Left ventricle myocardium inferior (tissue), 1 donor: Measurements from ENCODE around the gene ZNF239. TPM values are rescaled to one million over a fixed set of nuclear protein-coding genes. Genes with fewer than 3 reads are reported as not detected.

Experiments
- DNase-seq: peaks from one replicate; pipeline ENCODE4 v3.0.0-alpha.2; 2020
- H3K27ac ChIP-seq: fragments of 200-600 bp; replicated peaks from 2 replicates; pipeline ENCODE4 v1.8.0; 2021
- H3K27me3 ChIP-seq: fragments of 200-600 bp; 2 replicates; pipeline ENCODE4 v1.8.0; 2021; ENCODE audit warnings: low read depth
- H3K36me3 ChIP-seq: fragments of 200-600 bp; 2 replicates; pipeline ENCODE4 v1.8.0; 2021
- H3K4me1 ChIP-seq: fragments of 200-600 bp; 2 replicates; pipeline ENCODE4 v1.8.0; 2021
- H3K4me3 ChIP-seq: fragments of 200-600 bp; 2 replicates; pipeline ENCODE4 v1.8.0; 2021; ENCODE audit warnings: mild to moderate bottlenecking, moderate library complexity
- H3K9me3 ChIP-seq: fragments of 200-600 bp; replicated peaks from 2 replicates; pipeline ENCODE4 v1.8.0; 2021
- intact Hi-C: fragments of 100-400 bp; cut with micrococcal nuclease; formaldehyde crosslinking; loops from one replicate; pipeline ENCODE4 v1.11.0; 2022
- total RNA-seq: library from RNA; stranded (reverse); fragmentation: NEBNext Ultra II Directional; extraction: Animal tissue kit (Norgen Biotek cat#: 25700); gene quantifications from one replicate; pipeline ENCODE4 v1.2.1, GENCODE V29; 2021
- TF ChIP-seq, protein P1 (sequence below): fragments of 200-600 bp; IDR thresholded peaks from 2 replicates; pipeline ENCODE4 v1.8.0; 2021; ENCODE audit warnings: antibody characterized with exemption, mild to moderate bottlenecking, borderline replicate concordance
- donor health status: DM: no; HTN: yes; CAD: no; lungs with severe emphysema.

ZNF239 gene
- total RNA-seq, 1 donor from 2014 or later: 1.5 TPM

- H3K36me3 ChIP-seq: peaks cover 3% of the 10 kb centered on the region
- peaks cover 92% of the 10 kb centered on the region for H3K9me3 ChIP-seq
- H3K27me3 ChIP-seq: no peaks in the 10 kb centered on the region
- DNase-seq: no peak
- no peak overlapping the region for H3K27ac ChIP-seq
- TF ChIP-seq, protein P1, sequence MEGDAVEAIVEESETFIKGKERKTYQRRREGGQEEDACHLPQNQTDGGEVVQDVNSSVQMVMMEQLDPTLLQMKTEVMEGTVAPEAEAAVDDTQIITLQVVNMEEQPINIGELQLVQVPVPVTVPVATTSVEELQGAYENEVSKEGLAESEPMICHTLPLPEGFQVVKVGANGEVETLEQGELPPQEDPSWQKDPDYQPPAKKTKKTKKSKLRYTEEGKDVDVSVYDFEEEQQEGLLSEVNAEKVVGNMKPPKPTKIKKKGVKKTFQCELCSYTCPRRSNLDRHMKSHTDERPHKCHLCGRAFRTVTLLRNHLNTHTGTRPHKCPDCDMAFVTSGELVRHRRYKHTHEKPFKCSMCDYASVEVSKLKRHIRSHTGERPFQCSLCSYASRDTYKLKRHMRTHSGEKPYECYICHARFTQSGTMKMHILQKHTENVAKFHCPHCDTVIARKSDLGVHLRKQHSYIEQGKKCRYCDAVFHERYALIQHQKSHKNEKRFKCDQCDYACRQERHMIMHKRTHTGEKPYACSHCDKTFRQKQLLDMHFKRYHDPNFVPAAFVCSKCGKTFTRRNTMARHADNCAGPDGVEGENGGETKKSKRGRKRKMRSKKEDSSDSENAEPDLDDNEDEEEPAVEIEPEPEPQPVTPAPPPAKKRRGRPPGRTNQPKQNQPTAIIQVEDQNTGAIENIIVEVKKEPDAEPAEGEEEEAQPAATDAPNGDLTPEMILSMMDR: no peak
- H3K4me1 ChIP-seq: no peaks in the 10 kb centered on the region
- no peak overlapping the region for H3K4me3 ChIP-seq
- intact Hi-C loops: no loop called here
Measured at GRCh38 chr10:43524434-43525247, 49.8 kb downstream of the ZNF239 start.

Other genes starting within 250 kb of the ZNF239 start
- not detected for gene FXYD4, start 203.0 kb downstream of the ZNF239 start, total RNA-seq
- 70.5 TPM for gene HNRNPF, start 165.4 kb downstream of the ZNF239 start, total RNA-seq
- 2.2 TPM for gene ZNF487, start 137.5 kb downstream of the ZNF239 start, total RNA-seq
- 1.5 TPM for gene ZNF485, start 31.8 kb upstream of the ZNF239 start, total RNA-seq
- 45.1 TPM for gene ZNF32, start 74.3 kb upstream of the ZNF239 start, total RNA-seq